H9 (cell line): ENCODE results near the gene MGLL. TPM values are rescaled to one million over a fixed set of nuclear protein-coding genes. Genes with fewer than 3 reads are reported as not detected.

ENCODE experiments used
- DNase-seq: peaks from one replicate; pipeline ENCODE4 v3.0.0-alpha.2; 2017
- H2AFZ ChIP-seq: one replicate; pipeline ENCODE4 v1.6.1; 2013; ENCODE audit warnings: mild to moderate bottlenecking, low read length, control low read depth, moderate library complexity
- H2AK5ac ChIP-seq: 2 replicates; pipeline ENCODE4 v1.6.1; 2013; ENCODE audit warnings: low read length, control low read depth, mixed read lengths; ENCODE audit not compliant: insufficient read length
- H2BK120ac ChIP-seq: one replicate; pipeline ENCODE4 v1.6.1; 2013; ENCODE audit warnings: low read depth, mild to moderate bottlenecking, low read length, control low read depth, inconsistent platforms; ENCODE audit not compliant: poor library complexity, severe bottlenecking
- H2BK12ac ChIP-seq: 2 replicates; pipeline ENCODE4 v1.6.1; 2013; ENCODE audit warnings: low read length, control low read depth, mixed read lengths, low read depth; ENCODE audit not compliant: insufficient read length
- H2BK15ac ChIP-seq: 2 replicates; pipeline ENCODE4 v1.6.1; 2013; ENCODE audit warnings: low read depth, low read length, control low read depth
- H2BK20ac ChIP-seq: one replicate; pipeline ENCODE4 v1.6.1; 2013; ENCODE audit warnings: low read depth, mild to moderate bottlenecking, low read length, control low read depth, inconsistent platforms; ENCODE audit not compliant: poor library complexity, severe bottlenecking
- H2BK5ac ChIP-seq: 2 replicates; pipeline ENCODE4 v1.6.1; 2013; ENCODE audit warnings: low read length, control low read depth, mixed read lengths; ENCODE audit not compliant: insufficient read length
- H3K14ac ChIP-seq: 2 replicates; pipeline ENCODE4 v1.6.1; 2013; ENCODE audit warnings: low read length, control low read depth; ENCODE audit not compliant: insufficient read depth
- H3K18ac ChIP-seq: 2 replicates; pipeline ENCODE4 v1.6.1; 2013; ENCODE audit warnings: low read depth, mild to moderate bottlenecking, mixed read lengths, low read length, control low read depth; ENCODE audit not compliant: insufficient read length
- H3K23ac ChIP-seq: 2 replicates; pipeline ENCODE4 v1.6.1; 2013; ENCODE audit warnings: low read length, control low read depth, mixed read lengths, low read depth; ENCODE audit not compliant: insufficient read length
- H3K23me2 ChIP-seq: 2 replicates; pipeline ENCODE4 v1.6.1; 2013; ENCODE audit warnings: low read depth, mild to moderate bottlenecking, mixed read lengths, low read length, control low read depth; ENCODE audit not compliant: insufficient read length, poor library complexity, severe bottlenecking
- H3K27ac ChIP-seq: 2 replicates; pipeline ENCODE4 v1.5.1; 2013; ENCODE audit warnings: low read length, control low read depth, mixed read lengths, low read depth; ENCODE audit not compliant: insufficient read length
- H3K27me3 ChIP-seq: 2 replicates; pipeline ENCODE4 v1.6.1; 2013; ENCODE audit warnings: low read length, control low read depth, inconsistent platforms; ENCODE audit not compliant: insufficient read depth
- H3K4ac ChIP-seq: 2 replicates; pipeline ENCODE4 v1.6.1; 2013; ENCODE audit warnings: low read depth, mild to moderate bottlenecking, control low read depth, inconsistent platforms, low read length, moderate library complexity
- H3K4me1 ChIP-seq: 2 replicates; pipeline ENCODE4 v1.6.1; 2013; ENCODE audit warnings: low read length, control low read depth, inconsistent platforms; ENCODE audit not compliant: insufficient read depth
- H3K4me2 ChIP-seq: 2 replicates; pipeline ENCODE4 v1.6.1; 2013; ENCODE audit warnings: low read length, control low read depth, mixed read lengths; ENCODE audit not compliant: insufficient read length, insufficient read depth
- H3K56ac ChIP-seq: 2 replicates; pipeline ENCODE4 v1.6.1; 2013; ENCODE audit warnings: low read depth, mild to moderate bottlenecking, mixed read lengths, low read length, control low read depth; ENCODE audit not compliant: insufficient read length
- H3K79me1 ChIP-seq: 2 replicates; pipeline ENCODE4 v1.6.1; 2013; ENCODE audit warnings: low read depth, mild to moderate bottlenecking, moderate library complexity, low read length, control low read depth, inconsistent platforms; ENCODE audit not compliant: insufficient read depth, poor library complexity, severe bottlenecking
- H3K79me2 ChIP-seq: 2 replicates; pipeline ENCODE4 v1.6.1; 2013; ENCODE audit warnings: low read length, control low read depth, inconsistent platforms; ENCODE audit not compliant: insufficient read depth
- H3K9ac ChIP-seq: 2 replicates; pipeline ENCODE4 v1.6.1; 2013; ENCODE audit warnings: low read length, control low read depth, mixed read lengths; ENCODE audit not compliant: insufficient read length; ENCODE audit errors: extremely low read depth
- H3K9me3 ChIP-seq: one replicate; pipeline ENCODE4 v1.6.1; 2013; ENCODE audit warnings: low read depth, low read length, inconsistent platforms; ENCODE audit not compliant: control insufficient read depth
- H3T11ph ChIP-seq: one replicate; pipeline ENCODE4 v1.6.1; 2013; ENCODE audit warnings: mild to moderate bottlenecking, low read length, control low read depth, inconsistent platforms
- H4K20me1 ChIP-seq: one replicate; pipeline ENCODE4 v1.6.1; 2013; ENCODE audit not compliant: control insufficient read depth, insufficient read length, insufficient read depth
- H4K5ac ChIP-seq: 2 replicates; pipeline ENCODE4 v1.6.1; 2013; ENCODE audit warnings: low read depth, mild to moderate bottlenecking, mixed read lengths, low read length, control low read depth; ENCODE audit not compliant: insufficient read length
- H4K8ac ChIP-seq: replicated peaks from 2 replicates; pipeline ENCODE4 v1.6.1; 2013; ENCODE audit warnings: low read length, control low read depth, mixed read lengths, low read depth; ENCODE audit not compliant: insufficient read length
- H4K91ac ChIP-seq: 2 replicates; pipeline ENCODE4 v1.6.1; 2013; ENCODE audit warnings: low read depth, mild to moderate bottlenecking, moderate library complexity, mixed read lengths, low read length, control low read depth; ENCODE audit not compliant: insufficient read length
- H3K27ac Mint-ChIP-seq, 3 experiments: 2 replicates in 2 of 3; 3 replicates in 1 of 3; pipeline ENCODE4 v1.8.0; 2020 to 2021; ENCODE audit warnings: mixed read lengths in 3 of 3, mild to moderate bottlenecking in 1 of 3, moderate library complexity in 1 of 3
- H3K27me3 Mint-ChIP-seq: 2 replicates; pipeline ENCODE4 v1.8.0; 2021; ENCODE audit warnings: low read depth, mild to moderate bottlenecking, moderate library complexity, mixed read lengths
- H3K36me3 Mint-ChIP-seq, 3 experiments: 2 replicates in 2 of 3; 3 replicates in 1 of 3; pipeline ENCODE4 v1.8.0; 2020 to 2021; ENCODE audit warnings: low read depth in 3 of 3, mixed read lengths in 3 of 3; ENCODE audit not compliant: insufficient read depth in 1 of 3
- H3K4me1 Mint-ChIP-seq, 2 experiments: 2 replicates each; pipeline ENCODE4 v1.8.0; 2020; ENCODE audit warnings: mixed read lengths in 2 of 2
- H3K4me3 Mint-ChIP-seq, 2 experiments: 2 replicates in 1 of 2; 3 replicates in 1 of 2; pipeline ENCODE4 v1.8.0; 2020 to 2021; ENCODE audit warnings: mild to moderate bottlenecking in 2 of 2, mixed read lengths in 2 of 2, moderate library complexity in 1 of 2
- H3K9me3 Mint-ChIP-seq, 2 experiments: 2 replicates in 1 of 2; 3 replicates in 1 of 2; pipeline ENCODE4 v1.8.0; 2020; ENCODE audit warnings: mild to moderate bottlenecking in 2 of 2, mixed read lengths in 2 of 2, moderate library complexity in 1 of 2
- CTCF ChIP-seq: fragments of 200-600 bp; sonication (generic); conservative IDR thresholded peaks from 3 replicates; pipeline ENCODE4 v1.8.0; 2021; ENCODE audit warnings: antibody characterized with exemption, mild to moderate bottlenecking
- WGBS: extraction: QIAGEN DNeasy Blood & Tissue Kit; methylation state at CpG from one replicate; pipeline ENCODE4 v1.1.7; 2013; ENCODE audit warnings: missing lambda C conversion rate, low lambda C conversion rate, mixed read lengths; ENCODE audit not compliant: insufficient read length; ENCODE audit errors: extremely low coverage; 5-methylcytosine and 5-hydroxymethylcytosine counted together
- total RNA-seq: library from RNA; stranded (reverse); gene quantifications from 2 replicates; pipeline ENCODE4 v1.2.1, GENCODE V29; 2021

Gene MGLL
- total RNA-seq, 1 experiment from 2014 or later = 0.11 TPM

- H3K79me1 ChIP-seq = no peaks in the 10 kb centered on the region
These were observed 38.6 kb downstream of the MGLL start for GRCh38 chr3:127783642-127784160.

More at GRCh38 chr3:127783642-127784160, 38.6 kb downstream of the MGLL start:
- Histone ChIP-seq H4K5ac (no peak overlapping the region), H3K9me3 (no peaks in the 10 kb centered on the region), H2BK120ac (no peak overlapping the region), H3K23ac (no peak overlapping the region), H3K27me3 (no peaks in the 10 kb centered on the region), H4K20me1 (no peaks in the 10 kb centered on the region), H2BK15ac (no peak overlapping the region), H4K91ac (no peak overlapping the region), H2BK20ac (no peak overlapping the region), H3K56ac (no peak overlapping the region), H3K4ac (no peak overlapping the region), H3K4me1 (no peaks in the 10 kb centered on the region), H2AFZ (no peak overlapping the region), H3K23me2 (no peaks in the 10 kb centered on the region), H3K79me2 (no peaks in the 10 kb centered on the region), H3K9ac (no peak overlapping the region), H4K8ac (no peak overlapping the region), H2BK5ac (no peak overlapping the region), H2BK12ac (no peak overlapping the region), H2AK5ac (no peak overlapping the region), H3K27ac (no peak overlapping the region), H3K18ac (no peak overlapping the region), H3T11ph (no peak overlapping the region), H3K4me2 (no peak overlapping the region), H3K14ac (no peak overlapping the region)
- Mint-ChIP-seq H3K27ac (no peak overlapping the region), H3K4me1 (peaks cover 0 to 4% of the 10 kb centered on the region in 2 experiments; a peak in 1 of 4 replicates), H3K9me3 (no peaks in the 10 kb centered on the region), H3K4me3 (no peak overlapping the region), H3K36me3 (no peaks in the 10 kb centered on the region), H3K27me3 (peaks cover 1% of the 10 kb centered on the region; the same call in 1 of the 2 replicates)
- no CpG with 5 or more reads among the region's 4 CpGs for WGBS
- DNase-seq = no peak
- TF ChIP-seq CTCF = no peak
